ENCODE data around the gene TRABD2B.

DNA sequence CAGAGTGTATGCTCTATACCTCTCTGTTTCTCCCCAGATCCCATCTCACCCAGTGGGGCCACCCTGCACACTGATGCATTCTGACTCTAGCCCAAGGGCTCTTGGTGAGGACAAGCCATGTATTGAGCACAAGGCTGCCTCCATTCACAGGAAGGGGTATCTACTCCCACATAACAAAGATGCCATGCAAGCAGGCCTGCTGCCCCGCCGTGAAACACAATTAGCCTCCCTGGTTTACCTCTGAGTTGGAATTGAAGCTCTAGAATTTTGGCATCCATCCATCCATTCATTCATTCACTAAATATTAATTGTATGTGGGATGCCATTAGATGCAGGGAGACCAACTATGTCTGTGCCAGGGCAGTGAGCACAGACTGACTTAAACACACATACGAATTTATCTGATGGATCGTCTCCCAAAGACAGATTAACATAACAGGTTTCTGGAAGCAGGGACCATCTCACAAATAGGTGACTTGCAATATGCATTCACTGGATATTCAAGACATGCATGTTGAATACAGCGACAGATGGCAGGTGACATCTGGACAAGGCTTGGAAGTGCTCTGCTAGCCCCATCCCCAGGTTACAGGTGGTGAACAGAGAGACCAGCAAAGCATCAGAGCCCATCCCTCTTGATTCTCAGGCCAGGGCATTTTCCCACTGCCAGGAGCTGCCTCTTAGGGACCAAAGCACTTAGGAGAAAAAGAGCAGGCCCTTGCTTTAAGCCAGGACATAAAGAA is 34.3 kb downstream of the TRABD2B start:
- TF ChIP-seq, protein P1, sequence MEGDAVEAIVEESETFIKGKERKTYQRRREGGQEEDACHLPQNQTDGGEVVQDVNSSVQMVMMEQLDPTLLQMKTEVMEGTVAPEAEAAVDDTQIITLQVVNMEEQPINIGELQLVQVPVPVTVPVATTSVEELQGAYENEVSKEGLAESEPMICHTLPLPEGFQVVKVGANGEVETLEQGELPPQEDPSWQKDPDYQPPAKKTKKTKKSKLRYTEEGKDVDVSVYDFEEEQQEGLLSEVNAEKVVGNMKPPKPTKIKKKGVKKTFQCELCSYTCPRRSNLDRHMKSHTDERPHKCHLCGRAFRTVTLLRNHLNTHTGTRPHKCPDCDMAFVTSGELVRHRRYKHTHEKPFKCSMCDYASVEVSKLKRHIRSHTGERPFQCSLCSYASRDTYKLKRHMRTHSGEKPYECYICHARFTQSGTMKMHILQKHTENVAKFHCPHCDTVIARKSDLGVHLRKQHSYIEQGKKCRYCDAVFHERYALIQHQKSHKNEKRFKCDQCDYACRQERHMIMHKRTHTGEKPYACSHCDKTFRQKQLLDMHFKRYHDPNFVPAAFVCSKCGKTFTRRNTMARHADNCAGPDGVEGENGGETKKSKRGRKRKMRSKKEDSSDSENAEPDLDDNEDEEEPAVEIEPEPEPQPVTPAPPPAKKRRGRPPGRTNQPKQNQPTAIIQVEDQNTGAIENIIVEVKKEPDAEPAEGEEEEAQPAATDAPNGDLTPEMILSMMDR (IDR thresholded peaks at IDR 0.05; ENCODE audit: borderline replicate concordance, extremely low read depth, low read length, poor library complexity, severe bottlenecking): no peak
- no peak for TF ChIP-seq EZH2 (IDR thresholded peaks at IDR 0.05; ENCODE audit: borderline replicate concordance, low read depth, low read length, severe bottlenecking)

All from DND-41 (cell line).